WTC11 (cell line): ENCODE results near the gene KCNJ1. TPM values are rescaled to one million over a fixed set of nuclear protein-coding genes. Genes with fewer than 3 reads are reported as not detected.

ENCODE experiments used
- ATAC-seq: fragments of 200-7000 bp; cut with Tn5 transposase; 2 replicates; pipeline ENCODE4 v1.10.0; 2021; ENCODE audit warnings: mild to moderate bottlenecking, moderate library complexity
- CTCF ChIA-PET: fragments of 300-600 bp; sonication (Branson Sonifier 250); formaldehyde crosslinking; loops from one replicate; lab custom pipeline; 2021; ENCODE audit warnings: antibody characterized with exemption; lab: Charles Lee
- POLR2A ChIA-PET: fragments of 350-600 bp; sonication (Branson Sonifier 250); formaldehyde crosslinking; loops from one replicate; lab custom pipeline; 2021; ENCODE audit warnings: antibody characterized with exemption; lab: Charles Lee
- DNase-seq: peaks from one replicate; pipeline ENCODE4 v3.0.0; 2021; ENCODE audit warnings: low spot score
- H3K27ac Mint-ChIP-seq: 2 replicates; pipeline ENCODE4 v1.8.0; 2021; ENCODE audit warnings: mixed read lengths
- H3K27me3 Mint-ChIP-seq: 2 replicates; pipeline ENCODE4 v1.8.0; 2021; ENCODE audit warnings: low read depth, mild to moderate bottlenecking, moderate library complexity, mixed read lengths
- H3K36me3 Mint-ChIP-seq: 2 replicates; pipeline ENCODE4 v1.8.0; 2021; ENCODE audit warnings: mixed read lengths
- H3K4me1 Mint-ChIP-seq: 2 replicates; pipeline ENCODE4 v1.8.0; 2022; ENCODE audit warnings: mixed read lengths
- H3K4me3 Mint-ChIP-seq: 2 replicates; pipeline ENCODE4 v1.8.0; 2021; ENCODE audit warnings: mild to moderate bottlenecking, moderate library complexity, mixed read lengths
- H3K9me3 Mint-ChIP-seq: 2 replicates; pipeline ENCODE4 v1.8.0; 2021; ENCODE audit warnings: mixed read lengths
- AFF4 ChIP-seq: sonication (generic); formaldehyde crosslinking; IDR thresholded peaks from 2 replicates; pipeline ENCODE4 v1.8.1; 2023; ENCODE audit warnings: mild to moderate bottlenecking, missing genetic modification reagents, borderline replicate concordance
- AR ChIP-seq: fragments of 250-450 bp; sonication (Bioruptor Pico); IDR thresholded peaks from 2 replicates; pipeline ENCODE4 v1.9.0; 2021; ENCODE audit warnings: mild to moderate bottlenecking
- ATF2 ChIP-seq: sonication (generic); formaldehyde crosslinking; IDR thresholded peaks from 2 replicates; pipeline ENCODE4 v1.8.1; 2022; ENCODE audit warnings: low read depth, missing genetic modification reagents, borderline replicate concordance
- CBFB ChIP-seq: sonication (generic); formaldehyde crosslinking; IDR thresholded peaks from 2 replicates; pipeline ENCODE4 v1.8.1; 2022; ENCODE audit warnings: mild to moderate bottlenecking, low read depth, missing genetic modification reagents
- ESRRA ChIP-seq: sonication (generic); formaldehyde crosslinking; IDR thresholded peaks from 2 replicates; pipeline ENCODE4 v1.8.1; 2022; ENCODE audit warnings: mild to moderate bottlenecking, missing genetic modification reagents, borderline replicate concordance
- IRF2 ChIP-seq: sonication (generic); formaldehyde crosslinking; IDR thresholded peaks from 2 replicates; pipeline ENCODE4 v1.8.0; 2022; ENCODE audit warnings: low read depth, missing genetic modification reagents, borderline replicate concordance
- NFATC4 ChIP-seq: fragments of 250-450 bp; sonication (Bioruptor Pico); IDR thresholded peaks from 2 replicates; pipeline ENCODE4 v1.9.0; 2021; ENCODE audit warnings: mild to moderate bottlenecking
- OVOL2 ChIP-seq: fragments of 250-450 bp; sonication (Bioruptor Pico); IDR thresholded peaks from 2 replicates; pipeline ENCODE4 v1.9.0; 2021; ENCODE audit warnings: mild to moderate bottlenecking, borderline replicate concordance
- PREB ChIP-seq: sonication (generic); formaldehyde crosslinking; IDR thresholded peaks from 2 replicates; pipeline ENCODE4 v1.8.1; 2022; ENCODE audit warnings: mild to moderate bottlenecking, missing genetic modification reagents, moderate library complexity, borderline replicate concordance
- RELA ChIP-seq: sonication (generic); formaldehyde crosslinking; IDR thresholded peaks from 2 replicates; pipeline ENCODE4 v1.8.1; 2022; ENCODE audit warnings: missing genetic modification reagents, mild to moderate bottlenecking, borderline replicate concordance
- TP53 ChIP-seq: sonication (generic); formaldehyde crosslinking; IDR thresholded peaks from 2 replicates; pipeline ENCODE4 v1.8.1; 2023; ENCODE audit warnings: mild to moderate bottlenecking, missing genetic modification reagents
- USF1 ChIP-seq: sonication (generic); formaldehyde crosslinking; IDR thresholded peaks from 2 replicates; pipeline ENCODE4 v1.8.0; 2022; ENCODE audit warnings: mild to moderate bottlenecking, missing genetic modification reagents
- ZMAT4 ChIP-seq: fragments of 250-450 bp; sonication (Bioruptor Pico); IDR thresholded peaks from 2 replicates; pipeline ENCODE4 v1.9.0; 2021; ENCODE audit warnings: mild to moderate bottlenecking
- ZNF219 ChIP-seq: sonication (generic); formaldehyde crosslinking; IDR thresholded peaks from 2 replicates; pipeline ENCODE4 v1.8.0; 2023; ENCODE audit warnings: missing genetic modification reagents, mild to moderate bottlenecking, borderline replicate concordance
- ZNF281 ChIP-seq: sonication (generic); formaldehyde crosslinking; IDR thresholded peaks from 2 replicates; pipeline ENCODE4 v1.8.0; 2023; ENCODE audit warnings: mild to moderate bottlenecking, missing genetic modification reagents
- ZNF423 ChIP-seq: fragments of 250-450 bp; sonication (Bioruptor Pico); IDR thresholded peaks from 2 replicates; pipeline ENCODE4 v2.1.2; 2022; ENCODE audit warnings: mild to moderate bottlenecking, moderate library complexity
- ZNF512 ChIP-seq: sonication (generic); formaldehyde crosslinking; IDR thresholded peaks from 2 replicates; pipeline ENCODE4 v1.8.1; 2022; ENCODE audit warnings: missing genetic modification reagents, borderline replicate concordance
- total RNA-seq: library from RNA; stranded (reverse); gene quantifications from 3 replicates; pipeline ENCODE4 v1.2.3, GENCODE V29; 2021

Gene KCNJ1
- total RNA-seq, 1 experiment from 2014 or later: 0.24 TPM

GRCh38 chr11:128809128-128809527, 58.0 kb downstream of the KCNJ1 start:
- Mint-ChIP-seq H3K27ac (no peak overlapping the region), H3K9me3 (0 out of 2 replicates have a peak, but pooled peaks cover 3% of the 10 kb centered on the region), H3K27me3 (peaks cover 3% of the 10 kb centered on the region; the same call in 1 of the 2 replicates), H3K4me3 (no peak overlapping the region), H3K4me1 (peaks cover 1% of the 10 kb centered on the region; the same call in 1 of the 2 replicates), H3K36me3 (no peaks in the 10 kb centered on the region)
- POLR2A ChIA-PET: interaction anchor here (0.6 kb wide), 1 partner anchor 75 kb away, joined by 4 read pairs; no protein-coding TSS in a partner anchor
- CTCF ChIA-PET: interaction anchor here (1.3 to 3.2 kb wide), 2 partner anchors 22 to 33 kb away, joined by 3 to 12 read pairs; no protein-coding TSS in a partner anchor
- TF ChIP-seq ATF2 (CRISPR knock-in tag): no peak
- no peak for TF ChIP-seq USF1
- TF ChIP-seq AR: no peak
- no peak for TF ChIP-seq IRF2
- TF ChIP-seq NFATC4: no peak
- TF ChIP-seq ZNF281 (CRISPR knock-in tag): no peak
- TF ChIP-seq ZNF219: no peak
- no peak for TF ChIP-seq CBFB (CRISPR knock-in tag)
- TF ChIP-seq ZNF423: no peak
- no peak for TF ChIP-seq PREB (CRISPR knock-in tag)
- no peak for TF ChIP-seq RELA (CRISPR knock-in tag)
- no peak for TF ChIP-seq ZNF512
- no peak for TF ChIP-seq OVOL2 (CRISPR knock-in tag)
- no peak for TF ChIP-seq AFF4 (CRISPR knock-in tag)
- TF ChIP-seq TP53 (CRISPR knock-in tag): no peak
- no peak for TF ChIP-seq ZMAT4 (CRISPR knock-in tag)
- no peak for TF ChIP-seq ESRRA
- ATAC-seq (no peak), DNase-seq (no peak)
